ENCODE data around the gene GALNTL6. TPM values are rescaled to one million over a fixed set of nuclear protein-coding genes. Genes with fewer than 3 reads are reported as not detected.
"Not testable (repeated sequence)": the region's sequence is repeated elsewhere in the genome, so short reads cannot be mapped to it uniquely, and the experiment has no call there.

Gene GALNTL6
- total and polyA plus RNA-seq, 7 donors: 0.14 to 2.5 (median 0.42) TPM; not detected in 1

DNA sequence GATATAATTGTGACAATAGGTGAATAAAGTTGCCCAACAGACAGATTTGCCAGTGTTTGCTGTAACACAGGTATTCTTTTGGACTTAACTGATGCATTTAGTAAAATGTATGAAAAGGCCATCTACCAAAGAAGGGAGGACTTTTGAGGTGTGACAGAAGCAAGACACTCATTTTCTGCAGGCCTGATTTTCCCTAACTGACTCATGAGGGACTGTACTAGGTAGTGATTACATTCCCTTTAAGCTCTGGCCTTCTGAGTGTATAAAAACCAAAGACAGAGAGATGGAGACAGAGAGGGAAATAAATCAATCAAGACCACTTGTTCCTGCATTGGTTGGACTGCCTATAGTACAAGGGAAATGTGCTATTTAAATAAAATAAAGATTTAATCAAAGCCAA, 1204.6 kb downstream of the GALNTL6 start:
- intact Hi-C loops (cut with DNase I): no loop called here
- TF ChIP-seq POLR2A (IDR thresholded peaks at IDR 0.05) (no peak), POLR2AphosphoS5 (IDR thresholded peaks at IDR 0.05) (no peak), EP300 (IDR thresholded peaks at IDR 0.05) (no peak)
- TF ChIP-seq, protein P1, sequence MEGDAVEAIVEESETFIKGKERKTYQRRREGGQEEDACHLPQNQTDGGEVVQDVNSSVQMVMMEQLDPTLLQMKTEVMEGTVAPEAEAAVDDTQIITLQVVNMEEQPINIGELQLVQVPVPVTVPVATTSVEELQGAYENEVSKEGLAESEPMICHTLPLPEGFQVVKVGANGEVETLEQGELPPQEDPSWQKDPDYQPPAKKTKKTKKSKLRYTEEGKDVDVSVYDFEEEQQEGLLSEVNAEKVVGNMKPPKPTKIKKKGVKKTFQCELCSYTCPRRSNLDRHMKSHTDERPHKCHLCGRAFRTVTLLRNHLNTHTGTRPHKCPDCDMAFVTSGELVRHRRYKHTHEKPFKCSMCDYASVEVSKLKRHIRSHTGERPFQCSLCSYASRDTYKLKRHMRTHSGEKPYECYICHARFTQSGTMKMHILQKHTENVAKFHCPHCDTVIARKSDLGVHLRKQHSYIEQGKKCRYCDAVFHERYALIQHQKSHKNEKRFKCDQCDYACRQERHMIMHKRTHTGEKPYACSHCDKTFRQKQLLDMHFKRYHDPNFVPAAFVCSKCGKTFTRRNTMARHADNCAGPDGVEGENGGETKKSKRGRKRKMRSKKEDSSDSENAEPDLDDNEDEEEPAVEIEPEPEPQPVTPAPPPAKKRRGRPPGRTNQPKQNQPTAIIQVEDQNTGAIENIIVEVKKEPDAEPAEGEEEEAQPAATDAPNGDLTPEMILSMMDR (IDR thresholded peaks at IDR 0.05): no peak
- DNase-seq: no peak
- Histone ChIP-seq H3K9me3 (no peaks in the 10 kb centered on the region), H3K27ac (no peak overlapping the region), H3K4me1 (no peaks in the 10 kb centered on the region), H3K36me3 (no peaks in the 10 kb centered on the region), H3K27me3 (no peaks in the 10 kb centered on the region), H3K4me3 (no peak overlapping the region)

DNA sequence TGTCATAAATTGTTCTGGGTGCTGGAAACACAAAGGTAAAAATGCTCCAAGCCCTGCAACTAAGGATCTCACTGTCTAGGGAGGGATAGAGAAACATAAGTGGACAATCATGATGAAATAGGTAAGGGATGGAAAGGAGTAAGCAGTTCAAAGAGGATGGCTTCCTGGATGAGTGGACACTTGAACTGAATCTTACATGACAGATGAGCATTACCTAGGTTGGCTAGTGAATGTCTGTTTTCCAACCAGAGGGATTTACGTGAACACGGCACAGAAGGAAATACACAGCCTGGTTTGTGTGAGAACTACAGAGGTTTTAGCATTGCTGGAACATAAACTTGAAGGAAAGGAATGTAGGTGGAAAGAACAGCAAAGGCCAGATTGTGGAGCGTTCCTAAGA, 1205.2 kb downstream of the GALNTL6 start:
- 94 to 95% methylated on average over 3 of the region's 3 CpGs for WGBS, 2 donors
- no peaks in the 10 kb centered on the region for H3K36me3 ChIP-seq
- no peak overlapping the region for H3K27ac ChIP-seq
- intact Hi-C loops (cut with DNase I): no loop called here
- no peaks in the 10 kb centered on the region for H3K4me1 ChIP-seq
- TF ChIP-seq EP300 (IDR thresholded peaks at IDR 0.05): no peak
- TF ChIP-seq POLR2A (IDR thresholded peaks at IDR 0.05): no peak
- TF ChIP-seq POLR2AphosphoS5 (IDR thresholded peaks at IDR 0.05): no peak
- TF ChIP-seq, protein P1 (IDR thresholded peaks at IDR 0.05): no peak
- no peak overlapping the region for H3K4me3 ChIP-seq
- no peak for DNase-seq
- H3K9me3 ChIP-seq: no peaks in the 10 kb centered on the region
- no peaks in the 10 kb centered on the region for H3K27me3 ChIP-seq

DNA sequence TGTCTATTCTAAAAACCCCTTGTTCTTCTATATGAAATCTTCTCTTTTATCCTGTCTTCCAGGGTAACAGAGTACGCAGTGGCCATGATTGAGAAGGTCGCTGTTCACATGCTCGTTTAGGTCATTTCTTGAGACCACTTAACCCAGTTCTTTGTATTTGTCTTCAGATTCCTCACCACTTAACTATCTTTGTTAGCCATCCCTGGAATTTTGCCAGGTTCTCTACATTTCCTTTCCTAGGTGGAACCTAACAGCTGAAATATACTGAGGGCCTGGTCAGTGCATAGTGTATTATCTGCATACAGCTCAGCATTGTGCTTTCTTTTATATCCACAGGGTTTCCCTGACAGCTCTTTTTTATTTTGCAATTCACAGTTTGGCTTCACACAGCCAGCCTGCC, 1206.5 kb downstream of the GALNTL6 start:
- Histone ChIP-seq H3K27ac (no peak overlapping the region), H3K27me3 (no peaks in the 10 kb centered on the region), H3K36me3 (no peaks in the 10 kb centered on the region), H3K9me3 (no peaks in the 10 kb centered on the region), H3K4me3 (no peak overlapping the region), H3K4me1 (no peaks in the 10 kb centered on the region)
- no peak for DNase-seq
- 93 to 94% methylated on average over 3 of the region's 3 CpGs for WGBS, 2 donors
- intact Hi-C loops (cut with DNase I): no loop called here
- no peak for TF ChIP-seq POLR2AphosphoS5 (IDR thresholded peaks at IDR 0.05)
- TF ChIP-seq EP300 (IDR thresholded peaks at IDR 0.05): no peak
- no peak for TF ChIP-seq POLR2A (IDR thresholded peaks at IDR 0.05)
- TF ChIP-seq, protein P1 (IDR thresholded peaks at IDR 0.05): no peak

DNA sequence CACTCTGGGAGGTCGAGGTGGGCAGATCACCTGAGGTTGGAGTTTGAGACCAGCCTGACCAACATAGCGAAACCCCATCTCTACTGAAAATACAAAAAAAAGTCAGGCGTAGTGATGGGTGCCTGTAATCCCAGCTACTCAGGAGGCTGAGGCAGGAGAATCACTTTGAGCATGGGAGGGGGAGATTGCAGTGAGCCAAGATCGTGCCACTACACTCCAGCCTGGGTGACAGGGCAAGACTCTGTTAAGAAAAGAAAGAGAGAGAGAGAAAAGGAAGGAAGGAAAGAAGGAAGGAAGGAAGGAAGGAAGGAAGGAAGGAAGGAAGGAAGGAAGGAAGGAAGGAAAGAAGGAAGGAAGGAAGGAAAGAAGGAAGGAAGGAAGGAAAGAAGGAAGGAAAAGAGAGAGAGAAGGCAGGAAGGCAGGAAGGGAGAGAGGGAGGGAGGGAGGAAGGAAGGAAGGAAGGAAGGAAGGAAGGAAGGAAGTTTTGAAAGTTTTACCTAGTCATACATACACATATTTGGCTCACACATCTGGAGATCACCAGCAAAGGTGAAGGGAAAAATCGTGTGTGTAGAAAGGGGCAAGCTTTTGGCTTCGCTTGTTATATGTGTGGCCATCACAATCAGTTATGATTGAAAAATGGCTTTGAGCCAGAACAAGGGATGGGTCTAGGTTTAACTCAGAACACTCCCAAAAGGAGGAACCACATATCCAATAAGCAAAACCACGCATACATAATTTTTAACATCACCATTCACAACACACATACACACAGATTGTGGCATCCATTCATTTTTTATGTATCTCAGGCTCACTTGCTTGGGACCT, 1208.8 kb downstream of the GALNTL6 start:
- 86 to 89% methylated on average over 7 of the region's 7 CpGs for WGBS, 2 donors
- intact Hi-C loops (cut with DNase I): not testable (repeated sequence)

DNA sequence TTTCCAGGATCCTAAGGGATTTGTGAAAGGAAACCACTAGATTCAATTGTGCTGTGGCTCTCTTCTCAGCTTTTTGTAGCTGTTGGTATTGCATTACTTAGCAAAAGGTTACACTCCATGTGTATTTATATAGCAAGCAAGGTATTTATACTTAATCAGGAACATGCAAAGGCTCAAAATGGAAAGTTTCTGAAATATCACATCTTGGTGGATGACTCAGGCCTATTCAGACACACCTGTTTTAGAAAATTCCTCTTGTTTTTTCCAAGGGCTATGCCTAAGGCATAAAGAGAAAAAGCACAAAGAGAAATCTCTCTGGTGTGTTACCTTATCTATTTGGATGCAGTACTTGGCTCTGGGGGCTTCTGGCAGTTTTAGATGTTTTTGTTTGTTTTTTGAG, 1211.0 kb downstream of the GALNTL6 start:
- no peak for DNase-seq
- intact Hi-C loops (cut with DNase I): loop anchor here (2.0 kb wide), 2 partner anchors 145 to 233 kb away; partner anchors contain the start of gene GALNT7
- no peak overlapping the region for H3K27ac ChIP-seq
- no peak for TF ChIP-seq EP300 (IDR thresholded peaks at IDR 0.05)
- TF ChIP-seq POLR2A (IDR thresholded peaks at IDR 0.05): no peak
- TF ChIP-seq, protein P1 (IDR thresholded peaks at IDR 0.05): no peak
- H3K27me3 ChIP-seq: no peaks in the 10 kb centered on the region
- no peaks in the 10 kb centered on the region for H3K9me3 ChIP-seq
- H3K36me3 ChIP-seq: no peaks in the 10 kb centered on the region
- no peaks in the 10 kb centered on the region for H3K4me1 ChIP-seq
- no peak overlapping the region for H3K4me3 ChIP-seq

More for the DNA sequence above, 1208.8 kb downstream of the GALNTL6 start:
- not testable (repeated sequence) for H3K9me3 ChIP-seq, H3K27ac ChIP-seq, H3K4me1 ChIP-seq, H3K4me3 ChIP-seq, DNase-seq, H3K36me3 ChIP-seq, H3K27me3 ChIP-seq
